ENCODE results near the gene ZCCHC24. TPM values are rescaled to one million over a fixed set of nuclear protein-coding genes. Genes with fewer than 3 reads are reported as not detected.
A peak's percentile ranks its signal among the peaks of the same experiment; 100 is the strongest.

The ZCCHC24 gene
- total and polyA plus RNA-seq, 2 donors from 2014 or later, result 8.4 to 21.3 TPM

DNA sequence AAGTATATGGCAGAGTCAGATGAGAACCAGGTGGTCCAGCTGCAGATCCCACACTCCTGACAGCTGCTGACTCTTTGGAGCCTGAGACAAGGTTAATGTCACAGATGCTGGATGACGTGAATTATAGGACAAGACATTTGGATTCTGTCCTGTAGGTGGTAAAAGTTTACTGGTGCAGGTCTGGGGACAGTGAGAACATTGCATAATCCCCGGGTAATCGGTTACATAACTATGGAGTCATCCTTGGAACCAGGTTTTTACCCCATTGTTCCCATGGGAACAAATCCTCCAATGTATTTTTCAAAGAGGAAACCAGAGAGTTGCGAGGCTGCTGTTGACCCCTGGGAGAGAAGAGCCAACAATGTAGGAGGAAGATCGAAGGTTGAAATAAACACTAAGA, 27.5 kb upstream of the ZCCHC24 start:
- no peak for FAIRE-seq
- no peak for TF ChIP-seq CTCF (IDR thresholded peaks at IDR 0.05; ENCODE audit: borderline replicate concordance, extremely low read depth, insufficient read depth)
- intact Hi-C loops (cut with DNase I), result no loop called here

DNA sequence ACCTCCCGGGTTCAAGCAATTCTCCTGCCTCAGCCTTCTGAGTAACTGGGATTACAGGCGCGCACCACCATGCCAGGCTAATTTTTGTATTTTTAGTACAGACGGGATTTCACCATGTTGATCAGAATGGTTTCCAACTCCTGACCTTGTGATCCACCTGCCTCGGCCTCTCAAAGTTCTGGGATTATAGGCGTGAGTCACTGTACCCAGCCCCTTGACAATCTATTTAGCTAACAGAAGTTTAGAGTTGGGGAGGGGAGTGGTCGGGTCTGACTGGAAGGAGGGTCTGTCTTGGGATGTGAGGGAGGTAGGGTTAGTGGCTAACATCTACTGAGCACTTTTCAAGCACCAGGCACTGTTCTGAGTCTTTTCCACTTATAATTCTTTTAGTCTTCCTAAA, 27.0 kb upstream of the ZCCHC24 start:
- H3K9ac ChIP-seq (ENCODE audit: low read length in 3 of 3), result no peak overlapping the region
- no peak for TF ChIP-seq CTCF (IDR thresholded peaks at IDR 0.05; ENCODE audit: borderline replicate concordance, extremely low read depth, insufficient read depth)
- DNase-seq (peak in 1 of 5 donors; percentile 8), FAIRE-seq (no peak)
- no peak overlapping the region for H3K4me3 ChIP-seq (ENCODE audit: low read length in 3 of 3)
- no peaks in the 10 kb centered on the region for H3K27me3 ChIP-seq (ENCODE audit: control insufficient read depth, insufficient read depth, low read length)
- H3K4me1 ChIP-seq (ENCODE audit: control insufficient read depth in 2 of 3, insufficient read depth in 2 of 3, low read depth in 1 of 3, low read length in 3 of 3), result peaks cover 0 to 2% (median 0%) of the 10 kb centered on the region in 3 donors
- no peak overlapping the region for H3K27ac ChIP-seq (ENCODE audit: low read depth in 2 of 2, low read length in 2 of 2)
- H3K36me3 ChIP-seq (ENCODE audit: control insufficient read depth in 2 of 3, insufficient read depth in 3 of 3, low read length in 3 of 3), result no peaks in the 10 kb centered on the region
- intact Hi-C loops (cut with DNase I), result no loop called here
- H3K9me3 ChIP-seq (ENCODE audit: control insufficient read depth in 2 of 3, insufficient read depth in 1 of 3, low read length in 3 of 3), result no peaks in the 10 kb centered on the region

More for the DNA sequence above, 27.5 kb upstream of the ZCCHC24 start:
- Histone ChIP-seq H3K4me3 (ENCODE audit: low read length in 3 of 3) (no peak overlapping the region), H3K9ac (ENCODE audit: low read length in 3 of 3) (no peak overlapping the region), H3K27me3 (ENCODE audit: control insufficient read depth, insufficient read depth, low read length) (no peaks in the 10 kb centered on the region), H3K27ac (ENCODE audit: low read depth in 2 of 2, low read length in 2 of 2) (no peak overlapping the region), H3K4me1 (ENCODE audit: control insufficient read depth in 2 of 3, insufficient read depth in 2 of 3, low read depth in 1 of 3, low read length in 3 of 3) (peaks cover 0 to 2% (median 0%) of the 10 kb centered on the region in 3 donors), H3K9me3 (ENCODE audit: control insufficient read depth in 2 of 3, insufficient read depth in 1 of 3, low read length in 3 of 3) (no peaks in the 10 kb centered on the region), H3K36me3 (ENCODE audit: control insufficient read depth in 2 of 3, insufficient read depth in 3 of 3, low read length in 3 of 3) (no peaks in the 10 kb centered on the region)
- DNase-seq, result peak in 1 of 5 donors; percentile 11

DNA sequence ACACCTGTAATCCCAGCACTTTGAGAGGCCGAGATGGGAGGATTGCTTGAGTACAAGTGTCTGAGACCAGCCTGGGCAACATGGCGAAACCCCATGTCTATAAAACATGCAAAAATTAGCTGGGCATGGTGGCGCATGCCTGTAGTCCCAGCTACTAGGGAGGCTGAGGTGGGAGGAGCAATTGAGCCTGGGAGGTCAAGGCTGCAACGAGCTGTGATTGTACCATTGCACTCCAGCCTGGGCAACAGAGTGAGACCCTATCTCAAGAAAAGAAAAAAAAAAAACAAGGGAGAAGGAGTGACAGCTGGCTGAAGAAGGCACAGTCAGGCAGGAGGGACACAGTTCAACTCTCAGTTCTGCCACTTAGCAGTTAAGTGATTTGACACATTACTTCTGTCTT, 26.4 kb upstream of the ZCCHC24 start:
- H3K27ac ChIP-seq (ENCODE audit: low read depth in 2 of 2, low read length in 2 of 2), result no peak overlapping the region
- intact Hi-C loops (cut with DNase I), result no loop called here
- H3K36me3 ChIP-seq (ENCODE audit: control insufficient read depth in 2 of 3, insufficient read depth in 3 of 3, low read length in 3 of 3), result no peaks in the 10 kb centered on the region
- peaks cover 0 to 2% (median 0%) of the 10 kb centered on the region in 3 donors for H3K4me1 ChIP-seq (ENCODE audit: control insufficient read depth in 2 of 3, insufficient read depth in 2 of 3, low read depth in 1 of 3, low read length in 3 of 3)
- no peaks in the 10 kb centered on the region for H3K27me3 ChIP-seq (ENCODE audit: control insufficient read depth, insufficient read depth, low read length)
- no peak overlapping the region for H3K9ac ChIP-seq (ENCODE audit: low read length in 3 of 3)
- H3K4me3 ChIP-seq (ENCODE audit: low read length in 3 of 3), result no peak overlapping the region
- no peak for TF ChIP-seq CTCF (IDR thresholded peaks at IDR 0.05; ENCODE audit: borderline replicate concordance, extremely low read depth, insufficient read depth)
- FAIRE-seq (no peak), DNase-seq (peak in 1 of 5 donors; percentile 10)
- H3K9me3 ChIP-seq (ENCODE audit: control insufficient read depth in 2 of 3, insufficient read depth in 1 of 3, low read length in 3 of 3), result no peaks in the 10 kb centered on the region

- Histone ChIP-seq H3K4me3 (ENCODE audit: low read length in 3 of 3) (no peak overlapping the region), H3K36me3 (ENCODE audit: control insufficient read depth in 2 of 3, insufficient read depth in 3 of 3, low read length in 3 of 3) (no peaks in the 10 kb centered on the region), H3K27me3 (ENCODE audit: control insufficient read depth, insufficient read depth, low read length) (no peaks in the 10 kb centered on the region), H3K4me1 (ENCODE audit: control insufficient read depth in 2 of 3, insufficient read depth in 2 of 3, low read depth in 1 of 3, low read length in 3 of 3) (peaks cover 0 to 2% (median 0%) of the 10 kb centered on the region in 3 donors), H3K9ac (ENCODE audit: low read length in 3 of 3) (no peak overlapping the region), H3K9me3 (ENCODE audit: control insufficient read depth in 2 of 3, insufficient read depth in 1 of 3, low read length in 3 of 3) (no peaks in the 10 kb centered on the region), H3K27ac (ENCODE audit: low read depth in 2 of 2, low read length in 2 of 2) (no peak overlapping the region)
- no peak for DNase-seq
- no peak for FAIRE-seq
- intact Hi-C loops (cut with DNase I), result no loop called here
- no peak for TF ChIP-seq CTCF (IDR thresholded peaks at IDR 0.05; ENCODE audit: borderline replicate concordance, extremely low read depth, insufficient read depth)
Measured at GRCh38 chr10:79470096-79470495, 24.7 kb upstream of the ZCCHC24 start.

Data from kidney (tissue), 14 donors.